Thyroid gland (tissue), 4 donors: Measurements from ENCODE around the gene OSBPL5.

Experiments
- CTCF ChIP-seq, 6 experiments: fragments of 200-600 bp in 3 of 6; fragments of 450-650 bp in 3 of 6; sonication (generic) in 3 of 6; IDR thresholded peaks; one replicate each; pipeline ENCODE4 v1.5.1; 2016 to 2019; ENCODE audit warnings: antibody characterized with exemption in 6 of 6, mild to moderate bottlenecking in 2 of 6, inconsistent platforms in 1 of 6, moderate library complexity in 1 of 6
- POLR2A ChIP-seq, 2 donors: fragments of 450-650 bp; IDR thresholded peaks; one replicate each; pipeline ENCODE4 v1.6.1; 2017; ENCODE audit warnings: antibody characterized with exemption in 2 of 2, mild to moderate bottlenecking in 2 of 2, moderate library complexity in 1 of 2

DNA sequence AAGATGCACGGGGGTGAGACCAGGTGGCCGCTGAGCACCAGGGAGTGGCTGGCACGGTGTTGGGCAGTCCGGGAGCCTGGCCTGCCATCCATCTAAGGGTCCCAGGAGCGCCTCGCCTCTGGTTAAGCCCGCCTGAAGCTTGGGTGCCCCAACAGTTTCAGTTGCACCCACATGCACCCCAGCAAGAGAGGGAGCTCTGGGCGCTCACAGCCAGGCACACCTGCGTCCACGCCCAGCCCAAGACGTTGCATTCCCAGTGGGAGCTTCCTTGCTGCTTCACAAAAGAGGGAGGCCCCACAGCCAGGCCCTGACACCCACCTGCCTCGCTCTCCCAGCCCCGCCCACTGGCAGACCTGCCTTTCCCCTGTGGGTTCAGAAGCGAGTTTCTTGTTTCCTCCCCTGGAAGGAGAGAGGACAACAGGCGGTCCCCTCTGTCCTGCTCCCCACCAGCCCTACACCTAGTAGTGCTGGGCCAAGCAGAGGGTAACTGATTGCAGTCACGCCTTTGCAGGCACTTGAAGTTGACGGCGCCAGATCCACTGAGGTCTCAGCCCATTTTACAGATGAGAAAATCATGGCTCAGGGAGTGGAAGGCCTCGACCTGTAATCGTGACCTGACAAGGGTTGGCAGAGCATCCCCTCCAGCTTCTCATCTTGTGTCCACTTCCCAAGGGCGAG, 35.4 kb downstream of the OSBPL5 start:
- TF ChIP-seq POLR2A (IDR thresholded peaks at IDR 0.05) (no peak), CTCF (IDR thresholded peaks at IDR 0.05) (no peak)
